Glutamatergic neuron (in vitro differentiated cells): ENCODE results near the gene CDYL2. TPM values are rescaled to one million over a fixed set of nuclear protein-coding genes. Genes with fewer than 3 reads are reported as not detected.

Source experiments
- DNase-seq: peaks from one replicate; pipeline ENCODE4 v3.0.0; 2022
- H3K27ac Mint-ChIP-seq: one replicate; pipeline ENCODE4 v1.8.0; 2020; ENCODE audit warnings: mild to moderate bottlenecking, mixed read lengths, inconsistent platforms; ENCODE audit not compliant: unreplicated experiment
- H3K27me3 Mint-ChIP-seq: one replicate; pipeline ENCODE4 v1.8.0; 2020; ENCODE audit warnings: mild to moderate bottlenecking, moderate library complexity, mixed read lengths, inconsistent platforms; ENCODE audit not compliant: unreplicated experiment
- H3K36me3 Mint-ChIP-seq: one replicate; pipeline ENCODE4 v1.8.0; 2020; ENCODE audit warnings: mild to moderate bottlenecking, mixed read lengths, inconsistent platforms; ENCODE audit not compliant: unreplicated experiment
- H3K4me1 Mint-ChIP-seq: one replicate; pipeline ENCODE4 v1.8.0; 2020; ENCODE audit warnings: mild to moderate bottlenecking, low read depth, mixed read lengths, inconsistent platforms; ENCODE audit not compliant: unreplicated experiment
- H3K4me3 Mint-ChIP-seq: one replicate; pipeline ENCODE4 v1.8.0; 2020; ENCODE audit warnings: mild to moderate bottlenecking, mixed read lengths, inconsistent platforms; ENCODE audit not compliant: unreplicated experiment
- H3K9me3 Mint-ChIP-seq: one replicate; pipeline ENCODE4 v1.8.0; 2020; ENCODE audit warnings: mild to moderate bottlenecking, moderate library complexity, mixed read lengths, inconsistent platforms; ENCODE audit not compliant: unreplicated experiment
- CTCF ChIP-seq: fragments of 200-600 bp; sonication (generic); IDR thresholded peaks from one replicate; pipeline ENCODE4 v1.5.0; 2021; ENCODE audit not compliant: partially characterized antibody, unreplicated experiment
- total RNA-seq: library from RNA; stranded (reverse); fragmentation: NEBNext Ultra II Directional; extraction: Animal tissue kit (Norgen Biotek cat#: 25700); gene quantifications from one replicate; pipeline ENCODE4 v1.2.1, GENCODE V29; 2021; ENCODE audit not compliant: unreplicated experiment

The CDYL2 gene
- total RNA-seq, 1 donor from 2014 or later = 30.5 TPM

- Mint-ChIP-seq H3K27ac (no peak overlapping the region), H3K4me1 (no peaks in the 10 kb centered on the region), H3K27me3 (peaks cover 3% of the 10 kb centered on the region), H3K9me3 (peaks cover 3% of the 10 kb centered on the region), H3K36me3 (no peaks in the 10 kb centered on the region), H3K4me3 (no peak overlapping the region)
- DNase-seq = no peak
- TF ChIP-seq CTCF = no peak
Measured at GRCh38 chr16:80587071-80587470, 217.3 kb downstream of the CDYL2 start.

- Mint-ChIP-seq H3K4me3 (no peak overlapping the region), H3K9me3 (peaks cover 3% of the 10 kb centered on the region), H3K36me3 (no peaks in the 10 kb centered on the region), H3K27ac (no peak overlapping the region), H3K27me3 (peaks cover 3% of the 10 kb centered on the region), H3K4me1 (no peaks in the 10 kb centered on the region)
- no peak for TF ChIP-seq CTCF
- no peak for DNase-seq
Measured at GRCh38 chr16:80586476-80586875, 217.9 kb downstream of the CDYL2 start.

GRCh38 chr16:80585764-80586163, 218.6 kb downstream of the CDYL2 start:
- DNase-seq = no peak
- Mint-ChIP-seq H3K4me1 (no peaks in the 10 kb centered on the region), H3K27me3 (peaks cover under 1% of the 10 kb centered on the region), H3K27ac (no peak overlapping the region), H3K36me3 (no peaks in the 10 kb centered on the region), H3K9me3 (peaks cover under 1% of the 10 kb centered on the region), H3K4me3 (no peak overlapping the region)
- no peak for TF ChIP-seq CTCF

GRCh38 chr16:80583466-80583865, 220.9 kb downstream of the CDYL2 start:
- Mint-ChIP-seq H3K27ac (no peak overlapping the region), H3K9me3 (no peaks in the 10 kb centered on the region), H3K36me3 (no peaks in the 10 kb centered on the region), H3K4me3 (no peak overlapping the region), H3K27me3 (no peaks in the 10 kb centered on the region), H3K4me1 (no peaks in the 10 kb centered on the region)
- DNase-seq = no peak
- TF ChIP-seq CTCF = no peak

GRCh38 chr16:80580109-80580832, 224.1 kb downstream of the CDYL2 start:
- Mint-ChIP-seq H3K27me3 (no peaks in the 10 kb centered on the region), H3K9me3 (no peaks in the 10 kb centered on the region), H3K36me3 (no peaks in the 10 kb centered on the region), H3K4me3 (no peak overlapping the region), H3K27ac (no peak overlapping the region), H3K4me1 (no peaks in the 10 kb centered on the region)
- no peak for DNase-seq
- no peak for TF ChIP-seq CTCF
